Gastroesophageal sphincter (tissue), 3 donors: ENCODE results near the gene DICER1.

Source experiments
- CTCF ChIP-seq, 4 experiments: fragments of 200-600 bp in 2 of 4; fragments of 450-650 bp in 2 of 4; sonication (generic) in 1 of 4; IDR thresholded peaks; one replicate each; pipeline ENCODE4 v1.5.1; 2017 to 2019; ENCODE audit warnings: antibody characterized with exemption in 4 of 4, mild to moderate bottlenecking in 2 of 4, moderate library complexity in 2 of 4
- EP300 ChIP-seq: sonication (generic); formaldehyde crosslinking; IDR thresholded peaks from one replicate; pipeline ENCODE4 v1.6.1; 2017; ENCODE audit warnings: antibody characterized with exemption, mild to moderate bottlenecking
- POLR2A ChIP-seq, 2 donors: fragments of 450-650 bp; IDR thresholded peaks; one replicate each; pipeline ENCODE4 v1.6.1; 2017; ENCODE audit warnings: antibody characterized with exemption in 2 of 2, mild to moderate bottlenecking in 2 of 2, moderate library complexity in 1 of 2
- POLR2AphosphoS5 ChIP-seq: sonication (generic); formaldehyde crosslinking; IDR thresholded peaks from one replicate; pipeline ENCODE4 v1.6.1; 2017; ENCODE audit warnings: antibody characterized with exemption

DNA sequence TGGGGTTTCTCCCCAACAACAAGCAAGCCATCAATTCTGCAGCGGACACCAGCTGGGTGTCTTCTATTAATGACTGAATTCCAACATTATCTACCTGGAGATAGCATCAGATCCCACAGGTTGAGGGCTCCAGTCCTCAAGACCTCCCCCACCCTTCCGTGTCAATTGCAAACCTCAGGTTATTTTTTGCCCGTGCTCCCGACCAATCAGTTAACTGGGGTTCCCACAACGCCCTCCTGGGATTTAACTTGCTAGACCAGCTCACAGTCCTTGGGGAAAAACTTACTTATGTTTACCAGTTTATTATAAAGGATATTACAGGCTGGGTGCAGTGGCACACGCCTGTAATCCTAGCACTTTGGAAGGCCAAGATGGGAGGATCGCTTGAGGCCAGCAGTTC is 9.7 kb downstream of the DICER1 start:
- TF ChIP-seq EP300: no peak
- no peak for TF ChIP-seq POLR2AphosphoS5
- TF ChIP-seq CTCF (IDR thresholded peaks at IDR 0.05): no peak
- no peak for TF ChIP-seq POLR2A (IDR thresholded peaks at IDR 0.05)
